Measurements from ENCODE around the gene ITGB8.

GRCh38 chr7:20441991-20442441 lies 111.3 kb downstream of the ITGB8 start:
- TF ChIP-seq, protein P1, sequence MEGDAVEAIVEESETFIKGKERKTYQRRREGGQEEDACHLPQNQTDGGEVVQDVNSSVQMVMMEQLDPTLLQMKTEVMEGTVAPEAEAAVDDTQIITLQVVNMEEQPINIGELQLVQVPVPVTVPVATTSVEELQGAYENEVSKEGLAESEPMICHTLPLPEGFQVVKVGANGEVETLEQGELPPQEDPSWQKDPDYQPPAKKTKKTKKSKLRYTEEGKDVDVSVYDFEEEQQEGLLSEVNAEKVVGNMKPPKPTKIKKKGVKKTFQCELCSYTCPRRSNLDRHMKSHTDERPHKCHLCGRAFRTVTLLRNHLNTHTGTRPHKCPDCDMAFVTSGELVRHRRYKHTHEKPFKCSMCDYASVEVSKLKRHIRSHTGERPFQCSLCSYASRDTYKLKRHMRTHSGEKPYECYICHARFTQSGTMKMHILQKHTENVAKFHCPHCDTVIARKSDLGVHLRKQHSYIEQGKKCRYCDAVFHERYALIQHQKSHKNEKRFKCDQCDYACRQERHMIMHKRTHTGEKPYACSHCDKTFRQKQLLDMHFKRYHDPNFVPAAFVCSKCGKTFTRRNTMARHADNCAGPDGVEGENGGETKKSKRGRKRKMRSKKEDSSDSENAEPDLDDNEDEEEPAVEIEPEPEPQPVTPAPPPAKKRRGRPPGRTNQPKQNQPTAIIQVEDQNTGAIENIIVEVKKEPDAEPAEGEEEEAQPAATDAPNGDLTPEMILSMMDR (IDR thresholded peaks at IDR 0.05; ENCODE audit: borderline replicate concordance, extremely low read depth, low read length, poor library complexity, severe bottlenecking), result no peak
- no peak for TF ChIP-seq EZH2 (IDR thresholded peaks at IDR 0.05; ENCODE audit: borderline replicate concordance, low read depth, low read length, severe bottlenecking)

All from DND-41 (cell line).